Neural cell (in vitro differentiated cells): ENCODE data around the gene C2CD4B. TPM values are rescaled to one million over a fixed set of nuclear protein-coding genes. Genes with fewer than 3 reads are reported as not detected.

Experiments
- H2AFZ ChIP-seq: fragments of 200-600, 300-800 bp; sonication (generic), shearing (Covaris generic); 2 replicates; pipeline ENCODE4 v1.6.0; 2014; ENCODE audit warnings: low read depth, mild to moderate bottlenecking, antibody characterized with exemption, low read length, moderate library complexity
- H3F3A ChIP-seq: fragments of 200-600 bp; shearing (Covaris generic); 2 replicates; pipeline ENCODE4 v1.6.1; 2016; ENCODE audit warnings: mild to moderate bottlenecking, moderate library complexity, mixed read lengths, antibody characterized with exemption, low read length; ENCODE audit not compliant: insufficient read depth, poor library complexity, severe bottlenecking
- H3K27ac ChIP-seq: fragments of 200-600, 300-800 bp; sonication (generic), shearing (Covaris generic); 2 replicates; pipeline ENCODE4 v1.5.1; 2014; ENCODE audit warnings: mild to moderate bottlenecking, low read length, moderate library complexity
- H3K27me3 ChIP-seq: fragments of 300-800, 200-600 bp; sonication (generic), shearing (Covaris generic); 2 replicates; pipeline ENCODE4 v1.6.0; 2014; ENCODE audit warnings: mild to moderate bottlenecking, low read depth, low read length, moderate library complexity; ENCODE audit not compliant: insufficient read depth
- H3K36me3 ChIP-seq: fragments of 300-800, 200-600 bp; sonication (generic), shearing (Covaris generic); 2 replicates; pipeline ENCODE4 v1.5.1; 2014; ENCODE audit warnings: mild to moderate bottlenecking, antibody characterized with exemption, low read length, moderate library complexity; ENCODE audit not compliant: insufficient read depth
- H3K4me2 ChIP-seq: fragments of 300-800, 200-600 bp; sonication (generic), shearing (Covaris generic); 2 replicates; pipeline ENCODE4 v1.6.0; 2014; ENCODE audit warnings: mild to moderate bottlenecking, low read length
- H3K4me3 ChIP-seq: fragments of 300-800, 200-600 bp; sonication (generic), shearing (Covaris generic); 2 replicates; pipeline ENCODE4 v1.5.1; 2014; ENCODE audit warnings: mild to moderate bottlenecking, low read length, moderate library complexity
- H3K79me2 ChIP-seq: fragments of 200-600 bp; shearing (Covaris generic); replicated peaks from 2 replicates; pipeline ENCODE4 v1.6.0; 2014; ENCODE audit warnings: mild to moderate bottlenecking, low read length, moderate library complexity; ENCODE audit not compliant: insufficient read depth
- H3K9ac ChIP-seq: fragments of 300-800, 200-600 bp; sonication (generic), shearing (Covaris generic); 2 replicates; pipeline ENCODE4 v1.6.1; 2016; ENCODE audit warnings: mild to moderate bottlenecking, low read length, mixed read lengths
- H3K9me2 ChIP-seq: fragments of 200-600 bp; shearing (Covaris generic); 2 replicates; pipeline ENCODE4 v1.6.1; 2016; ENCODE audit warnings: mild to moderate bottlenecking, low read length, mixed read lengths; ENCODE audit not compliant: insufficient read depth
- H3K9me3 ChIP-seq: fragments of 200-600, 300-800 bp; sonication (generic), shearing (Covaris generic); 2 replicates; pipeline ENCODE4 v1.6.1; 2016; ENCODE audit warnings: mild to moderate bottlenecking, mixed run types, low read length, moderate library complexity, mixed read lengths
- H4K20me1 ChIP-seq: fragments of 200-600 bp; shearing (Covaris generic); 2 replicates; pipeline ENCODE4 v1.6.1; 2016; ENCODE audit warnings: mild to moderate bottlenecking, mixed run types; ENCODE audit not compliant: insufficient read depth
- EP300 ChIP-seq: fragments of 450-650 bp; conservative IDR thresholded peaks from 2 replicates; pipeline ENCODE4 v1.6.1; 2014; ENCODE audit warnings: antibody characterized with exemption, mild to moderate bottlenecking, moderate library complexity; ENCODE audit not compliant: poor library complexity, severe bottlenecking
- EZH2 ChIP-seq: fragments of 200-600, 300-800 bp; shearing (Covaris generic), sonication (generic); IDR thresholded peaks from 2 replicates; pipeline ENCODE4 v1.6.1; 2014; ENCODE audit warnings: antibody characterized with exemption, low read length, borderline replicate concordance, mild to moderate bottlenecking; ENCODE audit not compliant: insufficient read depth, poor library complexity, severe bottlenecking
- MXI1 ChIP-seq: fragments of 450-650 bp; conservative IDR thresholded peaks from 2 replicates; pipeline ENCODE4 v1.6.1; 2014; ENCODE audit warnings: antibody characterized with exemption, mild to moderate bottlenecking; ENCODE audit not compliant: poor library complexity, severe bottlenecking
- POLR2AphosphoS5 ChIP-seq: IDR thresholded peaks from 2 replicates; pipeline ENCODE4 v1.6.1; 2012
- RAD21 ChIP-seq: fragments of 450-650 bp; conservative IDR thresholded peaks from 2 replicates; pipeline ENCODE4 v1.6.1; 2014; ENCODE audit warnings: antibody characterized with exemption, mild to moderate bottlenecking, moderate library complexity
- SMC3 ChIP-seq: fragments of 450-650 bp; conservative IDR thresholded peaks from 2 replicates; pipeline ENCODE4 v1.6.1; 2014; ENCODE audit warnings: antibody characterized with exemption, mild to moderate bottlenecking, moderate library complexity; ENCODE audit not compliant: poor library complexity
- TAF1 ChIP-seq: IDR thresholded peaks from 2 replicates; pipeline ENCODE4 v1.6.1; 2012; ENCODE audit warnings: low read depth
- polyA minus RNA-seq: library from RNA; depleted of rRNA, polyadenylated mRNA; stranded (reverse); fragments of >200 nt; gene quantifications from 2 replicates; pipeline ENCODE4 v1.2.3, GENCODE V29; 2014
- polyA plus RNA-seq: library from polyadenylated mRNA; depleted of rRNA; stranded (reverse); fragments of >200 nt; gene quantifications from 2 replicates; pipeline ENCODE4 v1.2.3, GENCODE V29; 2014
- TF ChIP-seq, protein P1 (sequence below): fragments of 450-650 bp; IDR thresholded peaks from 2 replicates; pipeline ENCODE4 v1.5.1; 2014; ENCODE audit warnings: antibody characterized with exemption, mild to moderate bottlenecking, moderate library complexity; ENCODE audit not compliant: poor library complexity, severe bottlenecking
- TF ChIP-seq, protein P2 (sequence below): IDR thresholded peaks from 2 replicates; pipeline ENCODE4 v1.6.1; 2012; ENCODE audit warnings: borderline replicate concordance

Gene C2CD4B, protein sequence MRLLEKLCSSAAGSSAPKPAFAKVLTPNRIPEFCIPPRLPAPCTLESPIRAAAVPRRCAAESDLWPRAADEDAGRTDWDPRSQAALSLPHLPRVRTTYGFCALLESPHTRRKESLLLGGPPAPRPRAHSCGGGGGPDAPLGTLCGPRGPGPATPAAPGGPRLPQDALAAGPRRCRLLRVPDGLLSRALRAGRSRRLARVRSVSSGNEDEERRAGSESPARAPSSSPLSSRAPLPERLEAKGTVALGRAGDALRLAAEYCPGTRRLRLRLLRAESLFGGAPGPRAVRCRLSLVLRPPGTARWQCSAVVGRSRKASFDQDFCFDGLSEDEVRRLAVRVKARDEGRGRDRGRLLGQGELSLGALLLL
- polyA plus RNA-seq (not detected in 2 replicates), polyA minus RNA-seq (not detected in 2 replicates)

DNA sequence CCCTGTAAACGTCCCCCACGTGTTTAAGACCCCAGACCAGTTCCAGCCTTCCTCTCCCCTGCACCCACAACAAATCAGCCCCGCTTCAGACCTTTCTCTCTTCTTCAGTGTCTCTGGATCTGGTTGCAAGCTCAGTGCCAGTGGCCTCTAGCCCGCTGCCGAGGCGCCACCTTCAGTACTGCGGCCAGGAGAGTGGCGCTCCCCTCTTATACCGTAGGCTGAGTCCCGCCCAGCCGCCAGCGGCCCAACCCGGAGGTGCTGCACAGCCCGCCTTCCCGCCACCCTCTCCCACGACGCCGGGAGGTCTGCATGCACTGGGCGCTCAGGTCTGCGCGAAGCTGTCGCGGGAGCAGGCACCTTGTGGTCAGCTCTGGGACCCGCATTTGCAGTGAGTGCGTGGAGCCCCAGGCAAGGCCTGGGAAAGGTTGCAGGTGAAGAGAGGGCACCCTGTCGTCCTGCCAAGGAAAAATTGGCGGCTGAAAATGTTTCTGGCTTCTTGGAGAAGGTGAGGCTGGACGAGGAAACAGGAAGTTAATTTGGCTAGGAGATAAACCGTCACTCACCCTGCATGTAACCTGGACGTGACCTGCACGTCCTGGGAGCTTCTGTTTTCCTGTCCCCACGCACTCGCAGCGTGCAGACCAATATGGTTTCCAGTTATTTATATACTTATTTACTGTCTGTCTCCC, at the start of gene C2CD4B:
TSS of gene C2CD4B (minus strand) at position 182 of the 689 bp plus-strand sequence. CDS start 301 bp downstream, outside the sequence.
- H3K9me3 ChIP-seq, result no peaks in the 10 kb centered on the region
- no peaks in the 10 kb centered on the region for H3K36me3 ChIP-seq
- H3K27ac ChIP-seq, result no peak within 1 kb of the TSS
- no peak within 1 kb of the TSS for H3K4me2 ChIP-seq
- peak within 1 kb of the TSS; percentile 72 for H3K4me3 ChIP-seq
- H3K79me2 ChIP-seq, result no peaks in the 10 kb centered on the region
- TF ChIP-seq POLR2AphosphoS5 (no peak), SMC3 (no peak), RAD21 (no peak), MXI1 (no peak), EZH2 (no peak), TAF1 (no peak), EP300 (no peak)
- TF ChIP-seq, protein P1, sequence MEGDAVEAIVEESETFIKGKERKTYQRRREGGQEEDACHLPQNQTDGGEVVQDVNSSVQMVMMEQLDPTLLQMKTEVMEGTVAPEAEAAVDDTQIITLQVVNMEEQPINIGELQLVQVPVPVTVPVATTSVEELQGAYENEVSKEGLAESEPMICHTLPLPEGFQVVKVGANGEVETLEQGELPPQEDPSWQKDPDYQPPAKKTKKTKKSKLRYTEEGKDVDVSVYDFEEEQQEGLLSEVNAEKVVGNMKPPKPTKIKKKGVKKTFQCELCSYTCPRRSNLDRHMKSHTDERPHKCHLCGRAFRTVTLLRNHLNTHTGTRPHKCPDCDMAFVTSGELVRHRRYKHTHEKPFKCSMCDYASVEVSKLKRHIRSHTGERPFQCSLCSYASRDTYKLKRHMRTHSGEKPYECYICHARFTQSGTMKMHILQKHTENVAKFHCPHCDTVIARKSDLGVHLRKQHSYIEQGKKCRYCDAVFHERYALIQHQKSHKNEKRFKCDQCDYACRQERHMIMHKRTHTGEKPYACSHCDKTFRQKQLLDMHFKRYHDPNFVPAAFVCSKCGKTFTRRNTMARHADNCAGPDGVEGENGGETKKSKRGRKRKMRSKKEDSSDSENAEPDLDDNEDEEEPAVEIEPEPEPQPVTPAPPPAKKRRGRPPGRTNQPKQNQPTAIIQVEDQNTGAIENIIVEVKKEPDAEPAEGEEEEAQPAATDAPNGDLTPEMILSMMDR, result no peak
- TF ChIP-seq, protein P2, sequence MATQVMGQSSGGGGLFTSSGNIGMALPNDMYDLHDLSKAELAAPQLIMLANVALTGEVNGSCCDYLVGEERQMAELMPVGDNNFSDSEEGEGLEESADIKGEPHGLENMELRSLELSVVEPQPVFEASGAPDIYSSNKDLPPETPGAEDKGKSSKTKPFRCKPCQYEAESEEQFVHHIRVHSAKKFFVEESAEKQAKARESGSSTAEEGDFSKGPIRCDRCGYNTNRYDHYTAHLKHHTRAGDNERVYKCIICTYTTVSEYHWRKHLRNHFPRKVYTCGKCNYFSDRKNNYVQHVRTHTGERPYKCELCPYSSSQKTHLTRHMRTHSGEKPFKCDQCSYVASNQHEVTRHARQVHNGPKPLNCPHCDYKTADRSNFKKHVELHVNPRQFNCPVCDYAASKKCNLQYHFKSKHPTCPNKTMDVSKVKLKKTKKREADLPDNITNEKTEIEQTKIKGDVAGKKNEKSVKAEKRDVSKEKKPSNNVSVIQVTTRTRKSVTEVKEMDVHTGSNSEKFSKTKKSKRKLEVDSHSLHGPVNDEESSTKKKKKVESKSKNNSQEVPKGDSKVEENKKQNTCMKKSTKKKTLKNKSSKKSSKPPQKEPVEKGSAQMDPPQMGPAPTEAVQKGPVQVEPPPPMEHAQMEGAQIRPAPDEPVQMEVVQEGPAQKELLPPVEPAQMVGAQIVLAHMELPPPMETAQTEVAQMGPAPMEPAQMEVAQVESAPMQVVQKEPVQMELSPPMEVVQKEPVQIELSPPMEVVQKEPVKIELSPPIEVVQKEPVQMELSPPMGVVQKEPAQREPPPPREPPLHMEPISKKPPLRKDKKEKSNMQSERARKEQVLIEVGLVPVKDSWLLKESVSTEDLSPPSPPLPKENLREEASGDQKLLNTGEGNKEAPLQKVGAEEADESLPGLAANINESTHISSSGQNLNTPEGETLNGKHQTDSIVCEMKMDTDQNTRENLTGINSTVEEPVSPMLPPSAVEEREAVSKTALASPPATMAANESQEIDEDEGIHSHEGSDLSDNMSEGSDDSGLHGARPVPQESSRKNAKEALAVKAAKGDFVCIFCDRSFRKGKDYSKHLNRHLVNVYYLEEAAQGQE, result no peak
- no peaks in the 10 kb centered on the region for H3F3A ChIP-seq
- H4K20me1 ChIP-seq, result no peaks in the 10 kb centered on the region
- no peak within 1 kb of the TSS for H2AFZ ChIP-seq
- no peak within 1 kb of the TSS for H3K9ac ChIP-seq
- H3K9me2 ChIP-seq, result peaks cover 2% of the 10 kb centered on the region
- H3K27me3 ChIP-seq, result peaks cover 62% of the 10 kb centered on the region

DNA sequence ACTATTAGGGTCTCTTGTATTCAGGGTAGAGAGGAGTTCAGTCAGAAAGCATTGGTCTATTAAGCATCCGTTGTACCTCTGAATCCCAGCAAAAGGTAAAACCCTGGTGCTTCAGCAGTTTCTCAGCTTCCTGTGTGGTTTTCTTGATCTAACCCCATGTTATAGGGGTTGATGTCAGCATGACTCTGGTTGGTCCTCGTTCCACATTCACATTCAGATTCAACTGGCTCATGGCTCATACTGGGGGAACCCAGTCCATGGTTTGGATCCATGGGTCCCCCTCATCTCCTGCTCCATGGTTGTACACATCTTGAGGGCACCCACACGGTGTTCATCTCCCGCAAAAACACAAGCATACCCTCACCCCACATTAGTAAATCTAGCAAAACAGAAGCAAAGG, 47.7 kb upstream of the C2CD4B start:
- Histone ChIP-seq H3K4me3 (no peak overlapping the region), H3K9ac (no peak overlapping the region), H3K4me2 (no peak overlapping the region), H3K27ac (no peak overlapping the region), H3F3A (no peaks in the 10 kb centered on the region), H4K20me1 (no peaks in the 10 kb centered on the region), H3K9me2 (no peaks in the 10 kb centered on the region), H2AFZ (no peak overlapping the region), H3K9me3 (no peaks in the 10 kb centered on the region), H3K27me3 (no peaks in the 10 kb centered on the region), H3K36me3 (no peaks in the 10 kb centered on the region), H3K79me2 (no peaks in the 10 kb centered on the region)
- TF ChIP-seq, protein P1, result no peak
- TF ChIP-seq RAD21, result no peak
- TF ChIP-seq SMC3, result no peak
- no peak for TF ChIP-seq EZH2
- TF ChIP-seq MXI1, result no peak
